IMR-90 (cell line): ENCODE results near the gene WDR89. TPM values are rescaled to one million over a fixed set of nuclear protein-coding genes. Genes with fewer than 3 reads are reported as not detected.
A peak's percentile ranks its signal among the peaks of the same experiment; 100 is the strongest.

ENCODE experiments used
- ATAC-seq: fragments of 200-7000 bp; cut with Tn5 transposase; 2 replicates; pipeline ENCODE4 v1.9.1; 2020; ENCODE audit warnings: low read depth, mild to moderate bottlenecking, moderate library complexity
- BruUV-seq: library from RNA; stranded (reverse); fragments of 400-500 nt; replicated peaks from 2 replicates; lab custom pipeline; 2021; lab: Mats Ljungman, UMichigan
- CTCF ChIA-PET: fragments of 300-600 bp; formaldehyde crosslinking; extraction: SDS; loops from one replicate; lab custom pipeline; 2021; ENCODE audit warnings: antibody characterized with exemption; lab: Yijun Ruan, JAX
- POLR2A ChIA-PET: fragments of 300-600 bp; sonication (Branson Sonifier 250); formaldehyde crosslinking; loops from one replicate; lab custom pipeline; 2022; ENCODE audit warnings: antibody characterized with exemption; ENCODE audit not compliant: unreplicated experiment; lab: Charles Lee
- DNase-seq: peaks from one replicate; pipeline ENCODE4 v3.0.0; 2013
- H2AFZ ChIP-seq: replicated peaks from 2 replicates; pipeline ENCODE3; 2013; ENCODE audit warnings: low read length, mild to moderate bottlenecking; ENCODE audit not compliant: poor library complexity
- H2AK5ac ChIP-seq: 2 replicates; pipeline ENCODE4 v1.6.1; 2013; ENCODE audit warnings: low read depth, low read length, inconsistent platforms
- H2AK9ac ChIP-seq: replicated peaks from 2 replicates; pipeline ENCODE3; 2013; ENCODE audit warnings: mild to moderate bottlenecking, low read depth, low read length, moderate library complexity; ENCODE audit not compliant: poor library complexity
- H2BK120ac ChIP-seq: 2 replicates; pipeline ENCODE4 v1.6.1; 2013; ENCODE audit warnings: low read depth, low read length, inconsistent platforms
- H2BK15ac ChIP-seq: 3 replicates; pipeline ENCODE4 v1.6.1; 2013; ENCODE audit warnings: low read depth, low read length, inconsistent platforms
- H2BK20ac ChIP-seq: 2 replicates; pipeline ENCODE4 v1.6.1; 2013; ENCODE audit warnings: low read depth, mild to moderate bottlenecking, inconsistent platforms, low read length, moderate library complexity
- H2BK5ac ChIP-seq: 2 replicates; pipeline ENCODE4 v1.6.1; 2013; ENCODE audit warnings: mild to moderate bottlenecking, low read depth, low read length, inconsistent platforms; ENCODE audit not compliant: poor library complexity, severe bottlenecking
- H3K14ac ChIP-seq: replicated peaks from 2 replicates; pipeline ENCODE4 v1.6.1; 2013; ENCODE audit warnings: low read depth, low read length, inconsistent platforms
- H3K18ac ChIP-seq: 2 replicates; pipeline ENCODE4 v1.6.1; 2013; ENCODE audit warnings: low read depth, low read length, control low read depth
- H3K23ac ChIP-seq: 2 replicates; pipeline ENCODE4 v1.6.1; 2013; ENCODE audit warnings: low read depth, low read length, inconsistent platforms
- H3K27ac ChIP-seq: 2 replicates; pipeline ENCODE4 v1.5.1; 2013; ENCODE audit warnings: mild to moderate bottlenecking, control low read depth, low read length; ENCODE audit not compliant: insufficient read depth
- H3K27me3 ChIP-seq: 2 replicates; pipeline ENCODE4 v1.6.1; 2013; ENCODE audit warnings: low read length; ENCODE audit not compliant: control insufficient read depth, insufficient read depth
- H3K36me3 ChIP-seq: 2 replicates; pipeline ENCODE4 v1.6.1; 2013; ENCODE audit warnings: low read length, mixed read lengths; ENCODE audit not compliant: control insufficient read depth, insufficient read depth
- H3K4ac ChIP-seq: 2 replicates; pipeline ENCODE4 v1.6.1; 2013; ENCODE audit warnings: low read depth, low read length, inconsistent platforms
- H3K4me1 ChIP-seq: 2 replicates; pipeline ENCODE4 v1.6.1; 2013; ENCODE audit warnings: low read length, mixed read lengths; ENCODE audit not compliant: control insufficient read depth, insufficient read depth
- H3K4me2 ChIP-seq: 2 replicates; pipeline ENCODE4 v1.6.1; 2013; ENCODE audit warnings: low read depth, mild to moderate bottlenecking, control low read depth, low read length, moderate library complexity
- H3K4me3 ChIP-seq: 2 replicates; pipeline ENCODE4 v1.5.1; 2013; ENCODE audit warnings: low read depth, mild to moderate bottlenecking, control low read depth, low read length, moderate library complexity; ENCODE audit not compliant: insufficient read depth
- H3K56ac ChIP-seq: 2 replicates; pipeline ENCODE4 v1.6.1; 2013; ENCODE audit warnings: low read length, inconsistent platforms; ENCODE audit not compliant: insufficient read depth; ENCODE audit errors: extremely low read depth
- H3K79me1 ChIP-seq, 2 experiments: 2 replicates each; pipeline ENCODE4 v1.6.1; 2013; ENCODE audit warnings: low read length in 2 of 2, inconsistent platforms in 1 of 2, low read depth in 1 of 2
- H3K9ac ChIP-seq: 2 replicates; pipeline ENCODE4 v1.6.1; 2013; ENCODE audit warnings: low read depth, low read length, control low read depth
- H3K9me1 ChIP-seq: 2 replicates; pipeline ENCODE4 v1.6.1; 2013; ENCODE audit warnings: low read length, inconsistent platforms; ENCODE audit not compliant: insufficient read depth
- H3K9me3 ChIP-seq: 2 replicates; pipeline ENCODE4 v1.6.1; 2013; ENCODE audit warnings: low read length; ENCODE audit not compliant: control insufficient read depth, insufficient read depth
- H4K20me1 ChIP-seq: 2 replicates; pipeline ENCODE4 v1.6.1; 2013; ENCODE audit warnings: low read length, inconsistent platforms; ENCODE audit not compliant: insufficient read depth
- H4K5ac ChIP-seq: 2 replicates; pipeline ENCODE4 v1.6.1; 2013; ENCODE audit warnings: mild to moderate bottlenecking, low read depth, low read length, control low read depth
- H4K8ac ChIP-seq, 2 experiments: 2 replicates each; pipeline ENCODE4 v1.6.1; 2013; ENCODE audit warnings: low read depth in 2 of 2, low read length in 2 of 2, control low read depth in 1 of 2, inconsistent platforms in 1 of 2
- H4K91ac ChIP-seq: 2 replicates; pipeline ENCODE4 v1.6.1; 2013; ENCODE audit warnings: low read depth, low read length, inconsistent platforms; ENCODE audit not compliant: insufficient read depth
- BHLHE40 ChIP-seq: fragments of 150-350 bp; IDR thresholded peaks from 2 replicates; pipeline ENCODE4 v1.6.1; 2016; ENCODE audit warnings: mild to moderate bottlenecking, low read depth, low read length
- FOS ChIP-seq: fragments of 150-350 bp; IDR thresholded peaks from 2 replicates; pipeline ENCODE4 v1.6.1; 2016; ENCODE audit warnings: low read depth, low read length
- MXI1 ChIP-seq: IDR thresholded peaks from 2 replicates; pipeline ENCODE4 v1.6.1; 2012; ENCODE audit warnings: low read depth, mild to moderate bottlenecking, low read length, moderate library complexity, borderline replicate concordance
- RAD21 ChIP-seq: IDR thresholded peaks from 2 replicates; pipeline ENCODE4 v1.6.1; 2012; ENCODE audit warnings: low read length, improper control_type of control experiment
- RCOR1 ChIP-seq: IDR thresholded peaks from 2 replicates; pipeline ENCODE4 v1.6.1; 2012; ENCODE audit warnings: mild to moderate bottlenecking, low read length, improper control_type of control experiment; ENCODE audit not compliant: insufficient replicate concordance
- RFX5 ChIP-seq: IDR thresholded peaks from 2 replicates; pipeline ENCODE4 v1.8.0; 2012; ENCODE audit warnings: low read depth, mild to moderate bottlenecking, low read length, moderate library complexity
- USF2 ChIP-seq: fragments of 150-350 bp; IDR thresholded peaks from 2 replicates; pipeline ENCODE4 v1.6.1; 2017; ENCODE audit warnings: mild to moderate bottlenecking, antibody characterized with exemption, low read length, low read depth
- WGBS, 2 experiments: methylation state at CpG; one replicate each; pipeline versions ENCODE4 v1.1.5 to v1.1.7; 2013; ENCODE audit warnings: missing lambda C conversion rate in 2 of 2; ENCODE audit not compliant: insufficient read length in 1 of 2; ENCODE audit errors: extremely low coverage in 2 of 2; 5-methylcytosine and 5-hydroxymethylcytosine counted together
- dilution Hi-C: fragments of 300-500 bp; cut with HindIII; formaldehyde crosslinking; loops from one replicate; pipeline ENCODE4 v1.14.3; 2018; ENCODE audit warnings: low sequenced_read_pairs; ENCODE audit not compliant: unreplicated experiment
- in situ Hi-C: fragments of 300-500 bp; cut with MboI; formaldehyde crosslinking; loops from 3 replicates; pipeline ENCODE4 v1.14.3; 2019; ENCODE audit warnings: low sequenced_read_pairs, inconsistent platforms, mixed read lengths
- intact Hi-C: fragments of 100-400 bp; cut with micrococcal nuclease; formaldehyde crosslinking; loops from 2 replicates; pipeline ENCODE4 v1.10.0; 2022
- polyA plus RNA-seq, 3 experiments: library from polyadenylated mRNA; depleted of rRNA; stranded (reverse); fragments of >200 nt; gene quantifications; 2 replicates each; pipeline ENCODE4 v1.2.3, GENCODE V29; 2012; ENCODE audit warnings: low replicate concordance in 1 of 3
- total RNA-seq: library from RNA; depleted of rRNA; stranded (reverse); fragments of >200 nt; gene quantifications from 2 replicates; pipeline ENCODE4 v1.2.3, GENCODE V29; 2012

The WDR89 gene
- total and polyA plus RNA-seq, 2 of the 4 experiments (the other 2 are of a cell fraction) = 4.3 to 10.2 TPM

- dilution Hi-C loops = no loop called here
- no peak overlapping the region for H2AK9ac ChIP-seq
- H2AK5ac ChIP-seq = no peak overlapping the region
- intact Hi-C loops = no loop called here
- no peak overlapping the region for H3K56ac ChIP-seq
- TF ChIP-seq USF2 (no peak), RFX5 (no peak), MXI1 (no peak), RCOR1 (no peak), BHLHE40 (no peak), FOS (no peak), RAD21 (no peak)
- ChIA-PET CTCF (no interaction called here), POLR2A (no interaction called here)
- no peak overlapping the region for H3K27ac ChIP-seq
- H4K91ac ChIP-seq = no peak overlapping the region
- H2BK20ac ChIP-seq = no peak overlapping the region
- H3K36me3 ChIP-seq = no peaks in the 10 kb centered on the region
- DNase-seq (peak; percentile 49), ATAC-seq (no peak)
- no peak overlapping the region for H4K5ac ChIP-seq
- H3K9ac ChIP-seq = no peak overlapping the region
- H2BK15ac ChIP-seq = no peak overlapping the region
- no peaks in the 10 kb centered on the region for H3K4me1 ChIP-seq
- WGBS, 2 experiments = 60% methylated on average over 1 of the region's 10 CpGs; no CpG with 5 or more reads in 1 of the 2 experiments
- BruUV-seq = no TSS peak
- H3K23ac ChIP-seq = no peak overlapping the region
- no peak overlapping the region for H3K14ac ChIP-seq
- no peaks in the 10 kb centered on the region for H3K9me3 ChIP-seq
- no peak overlapping the region for H2BK120ac ChIP-seq
- no peak overlapping the region for H3K4me3 ChIP-seq
- H4K8ac ChIP-seq = no peak overlapping the region
- in situ Hi-C loops = no loop called here
- no peak overlapping the region for H2BK5ac ChIP-seq
- H3K9me1 ChIP-seq = no peaks in the 10 kb centered on the region
- no peak overlapping the region for H3K18ac ChIP-seq
- H3K4ac ChIP-seq = no peak overlapping the region
- no peaks in the 10 kb centered on the region for H3K27me3 ChIP-seq
- H2AFZ ChIP-seq = no peak overlapping the region
- H4K20me1 ChIP-seq = no peaks in the 10 kb centered on the region
- H3K4me2 ChIP-seq = no peak overlapping the region
- H3K79me1 ChIP-seq = peaks cover 0 to 15% of the 10 kb centered on the region in 2 experiments
Measured at GRCh38 chr14:63605041-63605532, 36.6 kb downstream of the WDR89 start.
